GM12878 (cell line): ENCODE data around the gene UNC5B. TPM values are rescaled to one million over a fixed set of nuclear protein-coding genes. Genes with fewer than 3 reads are reported as not detected.

Experiments
- ATAC-seq: fragments of 200-7000 bp; cut with Tn5 transposase; 3 replicates; pipeline ENCODE4 v1.9.1; 2020; ENCODE audit warnings: mild to moderate bottlenecking, moderate library complexity
- BruUV-seq: library from RNA; stranded (reverse); fragments of 400-500 nt; replicated peaks from 2 replicates; lab custom pipeline; 2021; lab: Mats Ljungman, UMichigan
- CTCF ChIA-PET: fragments of 300-600 bp; sonication (Branson Sonifier 250); formaldehyde crosslinking; extraction: SDS; loops from one replicate; lab custom pipeline; 2021; ENCODE audit warnings: inconsistent platforms; lab: Yijun Ruan, JAX
- POLR2A ChIA-PET: fragments of 350-600 bp; formaldehyde crosslinking; extraction: SDS; loops from one replicate; lab custom pipeline; 2021; ENCODE audit warnings: inconsistent platforms; lab: Charles Lee
- RAD21 ChIA-PET: fragments of 300-600 bp; sonication (Branson Sonifier 250); formaldehyde crosslinking; loops from one replicate; lab custom pipeline; 2023; ENCODE audit warnings: antibody characterized with exemption; ENCODE audit not compliant: unreplicated experiment; lab: Charles Lee
- SMC1A ChIA-PET: fragments of 300-600 bp; sonication (Branson Sonifier 250); formaldehyde crosslinking; loops from one replicate; lab custom pipeline; 2023; ENCODE audit not compliant: unreplicated experiment, uncharacterized antibody; lab: Charles Lee
- DNase-seq: peaks from one replicate; pipeline ENCODE4 v3.0.0-alpha.2; 2011; ENCODE audit warnings: low read depth, low spot score
- FAIRE-seq: peaks from 3 replicates; lab custom pipeline; 2011; peaks lifted over from hg19 to GRCh38; lab: Jason Lieb, UNC
- H2AFZ ChIP-seq: 2 replicates; pipeline ENCODE4 v1.6.0; 2011; ENCODE audit warnings: low read depth, low read length, control low read depth; ENCODE audit not compliant: control insufficient read depth
- H3K27ac ChIP-seq: 2 replicates; pipeline ENCODE4 v1.5.1; 2011; ENCODE audit warnings: control low read depth; ENCODE audit not compliant: control insufficient read depth, insufficient read depth
- H3K27me3 ChIP-seq, 2 experiments: replicated peaks in 1 of 2; 2 replicates each; pipeline versions ENCODE4 v1.6.0 to v1.6.1; 2011; ENCODE audit warnings: low read length in 1 of 2; ENCODE audit not compliant: control insufficient read depth in 2 of 2, insufficient read depth in 2 of 2
- H3K36me3 ChIP-seq, 2 experiments: 2 replicates each; pipeline ENCODE4 v1.5.1; 2011; ENCODE audit warnings: low read length in 1 of 2; ENCODE audit not compliant: control insufficient read depth in 2 of 2, insufficient read depth in 2 of 2
- H3K4me1 ChIP-seq: 2 replicates; pipeline ENCODE4 v1.6.1; 2011; ENCODE audit warnings: mild to moderate bottlenecking, low read length, moderate library complexity, mixed read lengths; ENCODE audit not compliant: control insufficient read depth, insufficient read depth
- H3K4me2 ChIP-seq: 2 replicates; pipeline ENCODE4 v1.6.0; 2011; ENCODE audit warnings: control low read depth; ENCODE audit not compliant: control insufficient read depth, insufficient read depth
- H3K4me3 ChIP-seq: fragments of 200-600 bp; sonication (generic); 2 replicates; pipeline ENCODE4 v1.5.1; 2016
- H3K79me2 ChIP-seq: 2 replicates; pipeline ENCODE4 v1.6.0; 2011; ENCODE audit warnings: low read length; ENCODE audit not compliant: control insufficient read depth, insufficient read depth
- H3K9ac ChIP-seq: 2 replicates; pipeline ENCODE4 v1.8.0; 2011; ENCODE audit warnings: low read length, control low read depth, mixed read lengths; ENCODE audit not compliant: control insufficient read depth, insufficient read depth
- H3K9me3 ChIP-seq: replicated peaks from 3 replicates; pipeline ENCODE4 v1.5.1; 2011; ENCODE audit warnings: mild to moderate bottlenecking, low read length; ENCODE audit not compliant: control insufficient read depth, insufficient read depth
- H4K20me1 ChIP-seq: 2 replicates; pipeline ENCODE4 v1.6.0; 2011; ENCODE audit not compliant: control insufficient read depth, insufficient read depth
- BMI1 ChIP-seq: fragments of 450-650 bp; IDR thresholded peaks from 2 replicates; pipeline ENCODE4 v1.6.1; 2016; ENCODE audit warnings: mild to moderate bottlenecking, moderate library complexity, borderline replicate concordance
- E2F4 ChIP-seq: IDR thresholded peaks from 2 replicates; pipeline ENCODE4 v1.6.1; 2012; ENCODE audit warnings: low read depth, low read length, improper control_type of control experiment
- FOS ChIP-seq: IDR thresholded peaks from 3 replicates; pipeline ENCODE4 v1.6.1; 2011; ENCODE audit warnings: borderline replicate concordance; ENCODE audit not compliant: insufficient read length; ENCODE audit errors: extremely low read depth
- IRF4 ChIP-seq: IDR thresholded peaks from 2 replicates; pipeline ENCODE4 v1.6.1; 2011; ENCODE audit warnings: low read depth, low read length
- JUNB ChIP-seq: IDR thresholded peaks from 2 replicates; pipeline ENCODE4 v1.6.1; 2016; ENCODE audit warnings: antibody characterized with exemption, mild to moderate bottlenecking
- JUND ChIP-seq: IDR thresholded peaks from 2 replicates; pipeline ENCODE4 v1.6.1; 2012; ENCODE audit warnings: low read depth, mild to moderate bottlenecking, low read length, improper control_type of control experiment, moderate library complexity
- KAT2A ChIP-seq: conservative IDR thresholded peaks from 2 replicates; pipeline ENCODE4 v1.6.1; 2011; ENCODE audit warnings: low read depth, low read length; ENCODE audit not compliant: control insufficient read depth
- KLF5 ChIP-seq: fragments of 450-650 bp; IDR thresholded peaks from 2 replicates; pipeline ENCODE4 v1.6.1; 2014; ENCODE audit warnings: mild to moderate bottlenecking; ENCODE audit not compliant: partially characterized antibody
- NR2F1 ChIP-seq: fragments of 450-650 bp; conservative IDR thresholded peaks from 2 replicates; pipeline ENCODE4 v1.6.1; 2017; ENCODE audit warnings: mild to moderate bottlenecking
- RB1 ChIP-seq: fragments of 450-650 bp; formaldehyde crosslinking; IDR thresholded peaks from 2 replicates; pipeline ENCODE4 v1.6.1; 2017; ENCODE audit warnings: mild to moderate bottlenecking, borderline replicate concordance
- SIX5 ChIP-seq: IDR thresholded peaks from 2 replicates; pipeline ENCODE4 v1.6.1; 2011; ENCODE audit warnings: mild to moderate bottlenecking, low read depth, low read length, moderate library complexity; ENCODE audit not compliant: severe bottlenecking
- SRF ChIP-seq, 2 experiments: IDR thresholded peaks; 2 replicates each; pipeline ENCODE4 v1.6.1; 2011; ENCODE audit warnings: low read depth in 2 of 2, low read length in 2 of 2, mild to moderate bottlenecking in 1 of 2, moderate library complexity in 1 of 2
- STAT3 ChIP-seq: IDR thresholded peaks from 2 replicates; pipeline ENCODE4 v1.6.1; 2011; ENCODE audit warnings: low read depth, low read length, improper control_type of control experiment
- TBL1XR1 ChIP-seq: IDR thresholded peaks from 2 replicates; pipeline ENCODE4 v1.6.1; 2012; ENCODE audit warnings: low read depth, low read length, improper control_type of control experiment
- USF2 ChIP-seq: IDR thresholded peaks from 2 replicates; pipeline ENCODE4 v1.6.1; 2011; ENCODE audit warnings: low read depth, low read length, improper control_type of control experiment, borderline replicate concordance
- ZNF207 ChIP-seq: fragments of 450-650 bp; IDR thresholded peaks from 2 replicates; pipeline ENCODE4 v1.6.1; 2014; ENCODE audit warnings: antibody characterized with exemption, mild to moderate bottlenecking, borderline replicate concordance
- ZSCAN29 ChIP-seq: fragments of 450-650 bp; IDR thresholded peaks from 2 replicates; pipeline ENCODE4 v1.6.1; 2017; ENCODE audit warnings: mild to moderate bottlenecking, moderate library complexity
- WGBS: methylation state at CpG from one replicate; pipeline ENCODE4 v1.1.6; 2016; ENCODE audit warnings: low lambda C conversion rate; ENCODE audit not compliant: insufficient replicate concordance, insufficient coverage; ENCODE audit errors: missing lambda C conversion rate; 5-methylcytosine and 5-hydroxymethylcytosine counted together
- in situ Hi-C: fragments of 300-500 bp; cut with MboI; formaldehyde crosslinking; loops from 9 replicates; pipeline ENCODE4 v1.14.3; 2018; ENCODE audit warnings: mixed read lengths
- intact Hi-C: fragments of 100-400 bp; cut with micrococcal nuclease; formaldehyde crosslinking; loops from one replicate; pipeline ENCODE4 v1.14.2; 2022; ENCODE audit not compliant: unreplicated experiment
- polyA plus RNA-seq, 11 experiments: library from polyadenylated mRNA; depleted of rRNA in 4 of 11; unstranded in 6 of 11; stranded (reverse) in 5 of 11; fragments of >200 nt; fragmentation: Nextera tagmentation in 4 of 11; fragmentation: Illumina TruSeq in 1 of 11; extraction: Ambion mirVana in 4 of 11; extraction: Trizol in 1 of 11; gene quantifications; 1 replicate in 1 of 11; 2 replicates in 10 of 11; pipeline versions ENCODE4 v1.2.1 to v1.2.3, GENCODE V29; 2011 to 2016; ENCODE audit warnings: inconsistent platforms in 2 of 11, missing spikeins in 2 of 11, low read depth in 1 of 11
- total RNA-seq, 4 experiments: library from RNA; depleted of rRNA in 3 of 4; stranded (reverse); fragments of >200 nt in 3 of 4; fragmentation: Illumina TruSeq in 1 of 4; extraction: Trizol in 1 of 4; gene quantifications; 2 replicates each; pipeline versions ENCODE4 v1.2.1 to v1.2.3, GENCODE V29; 2013 to 2021

UNC5B gene
- total and polyA plus RNA-seq, 10 of the 15 experiments (the other 5 are each of a cell fraction or from before 2014, with no cell fraction given) = 0.03 to 0.08 TPM; not detected in 8

- intact Hi-C loops (no loop called here), in situ Hi-C loops (no loop called here)
- H3K27ac ChIP-seq = no peak overlapping the region
- FAIRE-seq = no peak
- no TSS peak for BruUV-seq
- ChIA-PET POLR2A (no interaction called here), RAD21 (no interaction called here), CTCF (no interaction called here), SMC1A (no interaction called here)
- H3K9ac ChIP-seq = no peak overlapping the region
- H3K79me2 ChIP-seq = no peaks in the 10 kb centered on the region
- no peak overlapping the region for H3K4me2 ChIP-seq
- no peaks in the 10 kb centered on the region for H3K4me1 ChIP-seq
- ATAC-seq = no peak
- no peak overlapping the region for H3K4me3 ChIP-seq
- DNase-seq = no peak
- no peak for TF ChIP-seq TBL1XR1
- TF ChIP-seq USF2 = no peak
- TF ChIP-seq STAT3 = no peak
- no peak for TF ChIP-seq KLF5
- TF ChIP-seq JUND = no peak
- TF ChIP-seq NR2F1 = no peak
- no peak for TF ChIP-seq RB1
- no peaks in the 10 kb centered on the region for H4K20me1 ChIP-seq
- no peaks in the 10 kb centered on the region for H3K36me3 ChIP-seq
- 64% methylated on average over 8 of the region's 8 CpGs for WGBS
- no peaks in the 10 kb centered on the region; a peak in 1 of 4 replicates for H3K27me3 ChIP-seq
- no peak overlapping the region for H2AFZ ChIP-seq
- no peaks in the 10 kb centered on the region for H3K9me3 ChIP-seq
Observed at GRCh38 chr10:71262027-71262426, 49.7 kb downstream of the UNC5B start.

GRCh38 chr10:71262817-71263216, 50.4 kb downstream of the UNC5B start:
- FAIRE-seq (no peak), DNase-seq (no peak), ATAC-seq (no peak)
- CTCF ChIA-PET = no interaction called here
- Histone ChIP-seq H3K36me3 (no peaks in the 10 kb centered on the region), H3K4me1 (no peaks in the 10 kb centered on the region), H3K79me2 (no peaks in the 10 kb centered on the region), H2AFZ (no peak overlapping the region), H4K20me1 (no peaks in the 10 kb centered on the region), H3K4me2 (no peak overlapping the region), H3K27ac (no peak overlapping the region), H3K9ac (no peak overlapping the region), H3K27me3 (no peaks in the 10 kb centered on the region; a peak in 2 of 4 replicates), H3K9me3 (no peaks in the 10 kb centered on the region), H3K4me3 (no peak overlapping the region)
- SMC1A ChIA-PET = no interaction called here
- intact Hi-C loops (no loop called here), in situ Hi-C loops (no loop called here)
- BruUV-seq = no TSS peak
- POLR2A ChIA-PET = no interaction called here
- WGBS = 0% methylated on average over 5 of the region's 5 CpGs
- RAD21 ChIA-PET = no interaction called here
- TF ChIP-seq KAT2A (no peak), ZNF207 (no peak), E2F4 (no peak), FOS (no peak), BMI1 (no peak), USF2 (no peak), ZSCAN29 (no peak), SIX5 (no peak), SRF (IDR thresholded peaks at IDR 0.05; ENCODE audit: low read depth in 2 of 2, low read length in 2 of 2) (no peak), IRF4 (no peak), JUNB (no peak)
